Kidney epithelial cell (primary cell): Measurements from ENCODE around the gene CELSR3. TPM values are rescaled to one million over a fixed set of nuclear protein-coding genes. Genes with fewer than 3 reads are reported as not detected.

ENCODE experiments used
- DNase-seq: peaks from one replicate; pipeline ENCODE4 v3.0.0-alpha.2; 2010; ENCODE audit warnings: low read depth
- H3K27me3 ChIP-seq: 2 replicates; pipeline ENCODE4 v1.6.0; 2011; ENCODE audit warnings: low read length; ENCODE audit not compliant: control insufficient read depth, insufficient read depth
- H3K36me3 ChIP-seq: 2 replicates; pipeline ENCODE4 v1.5.1; 2011; ENCODE audit warnings: low read length; ENCODE audit not compliant: control insufficient read depth, insufficient read depth
- H3K4me3 ChIP-seq: 2 replicates; pipeline ENCODE4 v1.5.1; 2011; ENCODE audit warnings: low read depth, mild to moderate bottlenecking, control low read depth, low read length
- total RNA-seq: library from RNA; depleted of rRNA; stranded (reverse); fragments of >200 nt; gene quantifications from 2 replicates; pipeline ENCODE4 v1.2.3, GENCODE V29; 2015
- TF ChIP-seq, protein P1 (sequence below): IDR thresholded peaks from 2 replicates; pipeline ENCODE4 v1.5.1; 2011; ENCODE audit warnings: mild to moderate bottlenecking, moderate library complexity, low read length, control low read depth, inconsistent platforms; ENCODE audit not compliant: insufficient read depth, poor library complexity, severe bottlenecking

Gene CELSR3
- total RNA-seq, 1 donor from 2014 or later: 5.2 TPM

DNA sequence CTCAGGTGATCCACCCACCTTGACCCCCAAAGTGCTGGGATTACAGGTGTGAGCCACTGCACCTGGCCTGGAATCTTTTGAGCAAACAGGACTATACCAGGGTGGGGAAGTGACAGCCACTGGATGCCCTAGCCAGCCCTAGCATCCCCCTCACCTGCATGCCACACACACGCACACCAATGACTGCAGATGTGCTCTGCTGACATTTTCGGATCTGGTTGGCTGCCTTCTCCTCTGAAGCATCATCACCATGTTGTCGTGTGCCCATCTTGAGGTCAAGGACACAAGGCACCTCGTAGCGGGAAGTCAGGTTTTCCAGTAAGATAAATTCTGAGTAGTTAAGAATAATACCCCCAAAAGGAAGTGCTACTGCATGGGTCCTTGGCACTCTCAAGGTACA lies 26.7 kb upstream of the CELSR3 start:
- peaks cover 14% of the 10 kb centered on the region for H3K36me3 ChIP-seq
- no peaks in the 10 kb centered on the region for H3K27me3 ChIP-seq
- TF ChIP-seq, protein P1, sequence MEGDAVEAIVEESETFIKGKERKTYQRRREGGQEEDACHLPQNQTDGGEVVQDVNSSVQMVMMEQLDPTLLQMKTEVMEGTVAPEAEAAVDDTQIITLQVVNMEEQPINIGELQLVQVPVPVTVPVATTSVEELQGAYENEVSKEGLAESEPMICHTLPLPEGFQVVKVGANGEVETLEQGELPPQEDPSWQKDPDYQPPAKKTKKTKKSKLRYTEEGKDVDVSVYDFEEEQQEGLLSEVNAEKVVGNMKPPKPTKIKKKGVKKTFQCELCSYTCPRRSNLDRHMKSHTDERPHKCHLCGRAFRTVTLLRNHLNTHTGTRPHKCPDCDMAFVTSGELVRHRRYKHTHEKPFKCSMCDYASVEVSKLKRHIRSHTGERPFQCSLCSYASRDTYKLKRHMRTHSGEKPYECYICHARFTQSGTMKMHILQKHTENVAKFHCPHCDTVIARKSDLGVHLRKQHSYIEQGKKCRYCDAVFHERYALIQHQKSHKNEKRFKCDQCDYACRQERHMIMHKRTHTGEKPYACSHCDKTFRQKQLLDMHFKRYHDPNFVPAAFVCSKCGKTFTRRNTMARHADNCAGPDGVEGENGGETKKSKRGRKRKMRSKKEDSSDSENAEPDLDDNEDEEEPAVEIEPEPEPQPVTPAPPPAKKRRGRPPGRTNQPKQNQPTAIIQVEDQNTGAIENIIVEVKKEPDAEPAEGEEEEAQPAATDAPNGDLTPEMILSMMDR: no peak
- H3K4me3 ChIP-seq: no peak overlapping the region
- DNase-seq: no peak

DNA sequence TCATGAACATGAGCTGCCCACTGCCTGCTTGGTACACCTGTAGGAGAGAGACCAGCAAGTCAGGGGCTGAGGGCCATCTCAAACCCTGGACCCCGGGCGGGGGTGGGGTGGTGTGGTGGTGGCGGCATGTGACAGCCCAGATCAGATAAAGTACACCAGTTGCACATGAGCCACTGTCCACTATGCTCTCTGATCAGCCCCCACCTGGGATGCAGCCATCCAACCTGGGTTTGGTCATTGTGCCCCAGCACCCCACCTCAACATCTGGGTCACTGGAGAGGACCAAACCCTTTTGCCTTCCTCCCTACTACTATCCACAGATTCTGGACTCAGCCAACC lies 26.0 kb upstream of the CELSR3 start:
- peaks cover 14% of the 10 kb centered on the region for H3K36me3 ChIP-seq
- no peak overlapping the region for H3K4me3 ChIP-seq
- TF ChIP-seq, protein P1: no peak
- no peaks in the 10 kb centered on the region for H3K27me3 ChIP-seq
- DNase-seq: no peak

DNA sequence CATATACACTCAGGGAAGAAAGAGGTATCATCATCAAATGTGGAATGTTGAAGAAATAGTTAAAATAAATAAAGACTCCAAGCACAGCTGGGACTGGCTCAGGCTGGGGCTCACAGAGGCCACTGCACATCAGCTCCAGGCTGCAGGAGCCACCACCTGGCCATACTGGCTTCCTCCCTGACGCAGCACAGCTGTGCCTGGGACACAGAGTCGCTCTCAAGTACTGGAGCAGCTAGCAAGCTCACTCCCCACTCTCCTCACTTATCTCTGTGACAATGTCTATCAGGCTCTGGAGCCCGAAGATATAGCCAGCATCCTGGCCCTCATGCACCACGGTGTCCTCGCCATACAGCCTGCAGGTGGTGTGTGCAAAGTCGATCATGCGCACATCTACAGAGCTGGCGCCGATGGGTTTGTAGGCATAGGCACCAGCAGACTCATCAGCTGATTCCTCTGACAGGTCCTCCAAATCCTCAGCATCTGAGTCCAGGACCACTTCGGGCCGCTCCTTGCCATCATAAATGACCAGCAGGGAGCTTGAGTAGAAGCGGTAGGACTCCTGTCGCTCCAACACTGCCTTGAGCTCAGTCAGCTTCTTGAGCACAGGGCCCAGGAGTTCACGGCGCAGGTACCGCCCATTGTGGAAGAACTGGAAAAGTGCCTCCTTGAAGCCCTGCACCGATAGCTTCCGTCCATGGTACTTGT lies 25.5 kb upstream of the CELSR3 start:
- Histone ChIP-seq H3K27me3 (no peaks in the 10 kb centered on the region), H3K4me3 (no peak overlapping the region), H3K36me3 (peaks cover 12% of the 10 kb centered on the region)
- no peak for DNase-seq
- TF ChIP-seq, protein P1: no peak

DNA sequence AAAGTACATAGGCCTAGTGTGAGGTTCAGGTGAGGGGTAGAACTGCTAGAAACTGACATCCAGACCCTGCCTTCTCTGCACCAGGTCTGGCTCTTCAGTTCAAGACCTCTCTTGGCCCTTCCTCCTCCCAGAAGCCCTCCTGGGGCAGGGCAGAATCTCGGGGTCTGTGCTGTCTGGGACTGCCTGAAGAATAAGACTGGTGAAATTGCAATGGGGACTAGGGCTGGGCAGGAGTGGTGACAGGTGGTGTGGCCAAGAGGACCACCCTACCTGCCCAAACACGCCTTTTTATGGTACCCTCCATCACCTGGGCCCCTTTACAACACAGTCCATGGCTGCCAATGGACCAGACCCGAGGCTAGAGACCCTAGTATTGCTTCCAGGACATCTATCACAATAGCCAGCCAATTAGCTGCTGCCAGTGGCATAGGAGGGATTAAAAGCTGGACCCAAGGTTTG lies 24.6 kb upstream of the CELSR3 start:
- Histone ChIP-seq H3K27me3 (no peaks in the 10 kb centered on the region), H3K36me3 (peaks cover 7% of the 10 kb centered on the region), H3K4me3 (no peak overlapping the region)
- no peak for DNase-seq
- TF ChIP-seq, protein P1: no peak

DNA sequence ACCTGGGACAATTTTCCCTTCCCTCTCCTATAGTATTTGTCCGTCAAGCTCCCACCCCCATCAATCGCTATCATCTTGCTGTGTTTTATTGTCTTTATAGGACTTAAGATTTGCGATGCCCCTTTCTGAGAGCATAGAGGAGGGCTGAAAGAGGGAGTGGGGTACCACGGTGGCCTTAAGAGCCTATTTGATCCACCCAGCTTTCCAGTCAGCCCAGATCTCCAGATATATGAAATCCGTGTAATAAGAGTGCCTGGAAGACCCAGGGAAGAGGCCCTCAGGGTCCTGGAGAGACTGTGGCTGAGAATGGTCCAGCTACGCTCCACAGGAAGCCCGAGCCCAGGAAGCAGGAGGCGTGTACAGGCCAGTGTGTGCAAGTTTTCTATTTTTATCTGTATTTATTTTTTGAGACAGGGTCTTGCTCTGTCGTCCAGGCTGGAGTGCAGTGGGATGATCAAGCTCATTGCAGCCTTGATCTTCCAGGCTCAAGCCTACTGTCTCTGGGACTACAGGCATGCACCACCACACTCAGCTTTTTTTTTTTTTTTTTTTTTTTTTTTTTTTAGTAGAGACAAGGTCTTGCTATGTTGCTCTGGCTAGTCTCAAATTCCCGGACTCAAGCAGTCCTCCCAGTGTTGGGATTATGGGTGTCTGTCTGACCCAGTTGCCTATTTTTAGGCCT lies 24.0 kb upstream of the CELSR3 start:
- H3K27me3 ChIP-seq: no peaks in the 10 kb centered on the region
- H3K36me3 ChIP-seq: peaks cover 7% of the 10 kb centered on the region
- DNase-seq: no peak
- no peak overlapping the region for H3K4me3 ChIP-seq
- TF ChIP-seq, protein P1: no peak
